HUDEP-2 (cell line): ENCODE data around the gene CCT6A.
"Not testable (repeated sequence)": the region's sequence is repeated elsewhere in the genome, so short reads cannot be mapped to it uniquely, and the experiment has no call there.

ENCODE experiments used
- DNase-seq, 76 experiments: peaks; one replicate each; lab custom pipeline; 2025; ENCODE audit not compliant: unreplicated experiment in 76 of 76; lab: John Stamatoyannopoulos, UW

The CCT6A gene

GRCh38 chr7:56048763-56049162, 2.8 kb upstream of the CCT6A start:
- peak in 4 of 76 experiments; percentile 4 to 20 (median 10) for DNase-seq

- no peak for DNase-seq
These were observed 569 bp upstream of the CCT6A start for GRCh38 chr7:56051053-56051338.

- no peak for DNase-seq
These were observed 1.8 kb downstream of the CCT6A start for GRCh38 chr7:56053379-56053778.

GRCh38 chr7:56053993-56054392, 2.4 kb downstream of the CCT6A start:
- DNase-seq, result no peak

- DNase-seq, result peak in 10 of 76 experiments; percentile 11 to 72 (median 18)
These were observed 10.8 kb downstream of the CCT6A start for GRCh38 chr7:56062382-56062781.

- DNase-seq, result no peak
These were observed 11.9 kb downstream of the CCT6A start for GRCh38 chr7:56063500-56063881.

GRCh38 chr7:56063882-56064625, 12.5 kb downstream of the CCT6A start, which contains the start of gene SUMF2:
Gene SUMF2, plus strand, starts transcription at chr7:56064286. Its CDS starts 26 bp downstream, at chr7:56064312.
- DNase-seq, result peak in 75 of 76 experiments; percentile 10 to 89 (median 72)

GRCh38 chr7:56066376-56066775, 14.8 kb downstream of the CCT6A start:
- DNase-seq, result not testable (repeated sequence)

GRCh38 chr7:56074371-56074791, 22.8 kb downstream of the CCT6A start:
- peak in 69 of 76 experiments; percentile 2 to 89 (median 57) for DNase-seq

- no peak for DNase-seq
These were observed 26.1 kb downstream of the CCT6A start for GRCh38 chr7:56077681-56078080.

GRCh38 chr7:56078196-56078595, 26.6 kb downstream of the CCT6A start:
- DNase-seq, result no peak

- DNase-seq, result peak in 1 of 76 experiments; percentile 6
These were observed 28.1 kb downstream of the CCT6A start for GRCh38 chr7:56079450-56080185.

- DNase-seq, result not testable (repeated sequence)
These were observed 29.3 kb downstream of the CCT6A start for GRCh38 chr7:56080726-56081435.

GRCh38 chr7:56081626-56082340, 30.2 kb downstream of the CCT6A start:
- no peak for DNase-seq

GRCh38 chr7:56083150-56083785, 31.7 kb downstream of the CCT6A start:
- DNase-seq, result no peak

- no peak for DNase-seq
These were observed 35.2 kb downstream of the CCT6A start for GRCh38 chr7:56086761-56087160.

GRCh38 chr7:56087445-56087844, 35.9 kb downstream of the CCT6A start:
- DNase-seq, result no peak

- no peak for DNase-seq
These were observed 40.0 kb downstream of the CCT6A start for GRCh38 chr7:56091591-56091990.

GRCh38 chr7:56092388-56092787, 40.8 kb downstream of the CCT6A start:
- not testable (repeated sequence) for DNase-seq
